ENCODE measurements around the gene BRD7.

GRCh38 chr16:50400967-50401348, 32.2 kb upstream of the BRD7 start:
- TF ChIP-seq CTCF (CRISPR knock-in tag; IDR thresholded peaks at IDR 0.05), result no peak
- TF ChIP-seq EP300 (IDR thresholded peaks at IDR 0.05; ENCODE audit: low read depth in 2 of 2, low read length in 2 of 2), result no peak
- no peak for TF ChIP-seq EP300 (CRISPR knock-in tag; IDR thresholded peaks at IDR 0.05; ENCODE audit: borderline replicate concordance)
- no peak for TF ChIP-seq EZH2 (conservative IDR thresholded peaks at IDR 0.05; ENCODE audit: low read depth, low read length)
- no peak for TF ChIP-seq JUN (CRISPR knock-in tag; IDR thresholded peaks at IDR 0.05)
- TF ChIP-seq ZNF605 (CRISPR knock-in tag; IDR thresholded peaks at IDR 0.05), result no peak
- TF ChIP-seq ZNF232 (CRISPR knock-in tag; IDR thresholded peaks at IDR 0.05; ENCODE audit: borderline replicate concordance), result no peak
- TF ChIP-seq NR3C1 (CRISPR knock-in tag; IDR thresholded peaks at IDR 0.05), result no peak

Measured in HepG2 (cell line).